ENCODE measurements around the gene INPP5J. TPM values are rescaled to one million over a fixed set of nuclear protein-coding genes. Genes with fewer than 3 reads are reported as not detected.
A peak's percentile ranks its signal among the peaks of the same experiment; 100 is the strongest.

INPP5J gene
- total RNA-seq, 2 donors from 2014 or later = 18.3 to 18.4 TPM

GRCh38 chr22:31085928-31086327 is 36.8 kb upstream of the INPP5J start:
- Histone ChIP-seq H3K4me1 (peaks cover 25% of the 10 kb centered on the region), H3K27ac (peak overlapping the region; percentile 86), H3K4me3 (peak overlapping the region; percentile 61), H3K36me3 (no peaks in the 10 kb centered on the region), H3K9ac (ENCODE audit: low read depth in 2 of 2, low read length in 2 of 2) (peak overlapping the region; percentile 46 to 98), H3K9me3 (no peaks in the 10 kb centered on the region), H3K27me3 (no peaks in the 10 kb centered on the region)
- TF ChIP-seq CTCF (IDR thresholded peaks at IDR 0.05) = no peak
- DNase-seq = no peak
- intact Hi-C loops (cut with DNase I) = loop anchor here (1.0 kb wide), 1 partner anchor 138 kb away; no protein-coding TSS in a partner anchor

GRCh38 chr22:31086703-31087330 is 35.9 kb upstream of the INPP5J start:
- no peaks in the 10 kb centered on the region for H3K36me3 ChIP-seq
- intact Hi-C loops (cut with DNase I) = no loop called here
- no peak for DNase-seq

GRCh38 chr22:31087744-31088215 is 35.0 kb upstream of the INPP5J start:
- intact Hi-C loops (cut with DNase I) = no loop called here
- Histone ChIP-seq H3K4me1 (peaks cover 18% of the 10 kb centered on the region), H3K27ac (no peak overlapping the region), H3K4me3 (no peak overlapping the region), H3K9me3 (no peaks in the 10 kb centered on the region), H3K27me3 (no peaks in the 10 kb centered on the region), H3K36me3 (no peaks in the 10 kb centered on the region), H3K9ac (ENCODE audit: low read depth in 2 of 2, low read length in 2 of 2) (no peak overlapping the region)
- no peak for TF ChIP-seq CTCF (IDR thresholded peaks at IDR 0.05)
- DNase-seq = no peak

More at GRCh38 chr22:31086703-31087330, 35.9 kb upstream of the INPP5J start:
- no peak for TF ChIP-seq CTCF (IDR thresholded peaks at IDR 0.05)
- Histone ChIP-seq H3K9ac (ENCODE audit: low read depth in 2 of 2, low read length in 2 of 2) (no peak overlapping the region), H3K4me3 (no peak overlapping the region), H3K9me3 (no peaks in the 10 kb centered on the region), H3K27ac (peak overlapping the region; percentile 86), H3K27me3 (no peaks in the 10 kb centered on the region), H3K4me1 (peaks cover 25% of the 10 kb centered on the region)

- Histone ChIP-seq H3K27ac (no peak overlapping the region), H3K9me3 (no peaks in the 10 kb centered on the region), H3K4me1 (peaks cover 13% of the 10 kb centered on the region), H3K27me3 (no peaks in the 10 kb centered on the region), H3K9ac (ENCODE audit: low read depth in 2 of 2, low read length in 2 of 2) (no peak overlapping the region), H3K36me3 (peaks cover 5% of the 10 kb centered on the region), H3K4me3 (no peak overlapping the region)
- no peak for DNase-seq
- no peak for TF ChIP-seq CTCF (IDR thresholded peaks at IDR 0.05)
- intact Hi-C loops (cut with DNase I) = no loop called here
Observed at GRCh38 chr22:31088233-31088986, 34.4 kb upstream of the INPP5J start.

- H3K4me1 ChIP-seq = peaks cover 4% of the 10 kb centered on the region
- no peaks in the 10 kb centered on the region for H3K27me3 ChIP-seq
- H3K9me3 ChIP-seq = no peaks in the 10 kb centered on the region
- no peak overlapping the region for H3K4me3 ChIP-seq
- peak; percentile 72 for TF ChIP-seq CTCF (IDR thresholded peaks at IDR 0.05)
- peak overlapping the region; percentile 27 for H3K27ac ChIP-seq
- peaks cover 5% of the 10 kb centered on the region for H3K36me3 ChIP-seq
- H3K9ac ChIP-seq (ENCODE audit: low read depth in 2 of 2, low read length in 2 of 2) = peak overlapping the region in 1 of 2 donors; percentile 45
- intact Hi-C loops (cut with DNase I) = no loop called here
- DNase-seq = peak; percentile 42
Observed at GRCh38 chr22:31089160-31090100, 33.3 kb upstream of the INPP5J start.

Measured in colonic mucosa (tissue), 4 donors.